GM19193 (cell line): ENCODE results near the gene AUTS2.

Experiments
- POLR2A ChIP-seq: IDR thresholded peaks from 4 replicates; pipeline ENCODE4 v1.6.1; 2011; ENCODE audit not compliant: insufficient read depth, insufficient read length; ENCODE audit errors: extremely low read depth

The AUTS2 gene

GRCh38 chr7:70554646-70555045 lies 956.4 kb downstream of the AUTS2 start:
- no peak for TF ChIP-seq POLR2A

DNA sequence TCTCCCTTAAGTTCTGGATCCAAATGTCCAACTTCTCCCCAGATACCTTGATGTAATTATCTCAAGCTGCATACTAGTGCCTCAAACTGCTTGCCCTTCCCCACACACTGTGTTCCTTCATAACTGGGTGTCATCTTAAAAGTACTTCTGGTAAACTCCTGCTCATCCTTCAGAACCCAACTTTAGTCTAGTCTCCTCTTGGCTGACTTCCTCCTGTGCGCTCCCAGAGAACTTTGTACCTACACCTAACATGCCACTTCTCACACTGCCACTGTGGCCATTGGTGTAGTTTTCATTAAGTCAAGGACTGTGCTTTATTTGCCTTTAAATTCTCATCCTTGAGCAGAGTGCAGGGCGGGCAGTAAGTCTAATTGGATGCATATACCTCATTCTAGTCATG lies 958.5 kb downstream of the AUTS2 start:
- TF ChIP-seq POLR2A: no peak

- no peak for TF ChIP-seq POLR2A
Measured at GRCh38 chr7:70557338-70557737, 959.1 kb downstream of the AUTS2 start.

DNA sequence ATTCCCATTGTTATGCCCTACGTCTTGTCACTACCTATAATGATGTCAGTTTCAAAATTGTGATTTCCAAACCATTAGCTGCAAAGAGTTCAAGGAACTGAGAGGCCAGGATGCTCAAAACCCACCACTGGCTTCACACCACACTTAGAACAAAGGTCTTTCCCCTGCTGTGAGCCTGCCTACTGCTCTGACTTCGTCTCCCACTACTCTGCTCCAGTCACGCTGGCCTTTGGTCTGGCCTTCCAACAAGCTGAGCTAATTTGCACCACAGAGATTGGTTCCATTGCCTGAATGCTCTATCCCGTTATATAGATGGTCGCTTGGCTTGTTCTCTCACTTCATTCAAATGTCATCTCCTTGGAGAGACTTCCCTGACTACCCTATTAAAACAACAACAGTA lies 961.5 kb downstream of the AUTS2 start:
- no peak for TF ChIP-seq POLR2A

DNA sequence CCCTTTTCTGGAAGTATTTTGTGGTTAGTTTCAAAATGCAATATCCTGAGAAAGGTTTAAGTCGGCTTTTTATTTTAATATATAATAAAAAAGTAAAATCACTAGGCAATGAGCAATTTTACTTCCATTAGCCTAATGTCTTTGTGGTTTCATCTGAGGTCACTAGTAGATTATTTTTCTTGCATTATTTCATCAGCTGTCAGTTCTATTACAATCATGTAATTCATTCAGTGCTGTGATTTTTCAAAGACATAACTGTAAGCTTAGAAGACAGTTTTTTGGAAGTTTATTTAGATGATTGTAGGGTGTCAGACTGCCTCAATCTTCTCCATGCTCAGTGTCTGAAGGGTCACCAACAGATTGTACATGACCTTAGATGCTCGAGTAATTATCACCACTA lies 965.7 kb downstream of the AUTS2 start:
- no peak for TF ChIP-seq POLR2A

GRCh38 chr7:70565721-70566370 lies 967.6 kb downstream of the AUTS2 start:
- no peak for TF ChIP-seq POLR2A

GRCh38 chr7:70566671-70567070 lies 968.4 kb downstream of the AUTS2 start:
- TF ChIP-seq POLR2A: no peak

GRCh38 chr7:70568674-70569334 lies 970.5 kb downstream of the AUTS2 start:
- TF ChIP-seq POLR2A: no peak

- TF ChIP-seq POLR2A: no peak
Measured at GRCh38 chr7:70569335-70569819, 971.1 kb downstream of the AUTS2 start.

GRCh38 chr7:70570029-70570428 lies 971.8 kb downstream of the AUTS2 start:
- no peak for TF ChIP-seq POLR2A

DNA sequence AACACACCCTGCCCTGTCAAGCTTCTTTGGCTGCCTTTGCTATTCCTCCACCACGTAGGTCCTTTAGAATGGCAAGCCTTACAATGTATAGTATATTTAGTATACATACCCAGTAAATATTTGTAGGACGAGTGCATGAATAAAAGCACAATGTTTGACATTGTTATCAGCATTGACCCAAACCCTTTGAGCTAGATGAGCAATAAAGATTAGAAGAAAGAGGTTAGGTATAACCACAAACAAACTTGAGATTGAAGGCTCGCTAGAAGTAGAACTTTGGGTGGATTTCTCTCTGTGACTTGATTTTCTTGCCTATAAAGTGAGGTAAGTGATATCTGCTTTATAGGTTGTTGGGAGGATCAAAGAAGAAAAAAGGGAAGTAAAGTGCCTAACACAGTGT lies 972.7 kb downstream of the AUTS2 start:
- no peak for TF ChIP-seq POLR2A

GRCh38 chr7:70571403-70571934 lies 973.2 kb downstream of the AUTS2 start:
- TF ChIP-seq POLR2A: no peak

GRCh38 chr7:70571961-70572360 lies 973.7 kb downstream of the AUTS2 start:
- no peak for TF ChIP-seq POLR2A

GRCh38 chr7:70572571-70572970 lies 974.3 kb downstream of the AUTS2 start:
- no peak for TF ChIP-seq POLR2A

- no peak for TF ChIP-seq POLR2A
Measured at GRCh38 chr7:70573071-70573661, 974.9 kb downstream of the AUTS2 start.

DNA sequence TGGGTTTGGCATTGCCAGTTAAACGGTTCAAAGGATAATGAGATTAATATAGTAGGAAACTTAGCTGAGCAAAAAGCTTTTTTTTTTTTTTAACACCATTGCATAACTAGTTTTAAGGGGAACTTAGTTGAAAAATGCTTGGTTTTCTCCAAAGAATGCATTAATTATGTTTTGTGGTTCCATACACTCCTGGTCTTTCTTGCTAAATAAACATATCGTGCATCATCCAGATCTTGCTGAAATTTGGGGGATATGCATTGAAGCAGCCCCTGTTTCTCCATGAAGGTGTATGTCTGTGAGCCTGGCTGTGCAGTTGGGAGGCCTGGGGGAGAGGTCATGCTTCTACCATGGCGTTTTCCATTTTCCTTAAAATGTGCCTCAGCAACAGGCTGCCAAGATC lies 975.4 kb downstream of the AUTS2 start:
- TF ChIP-seq POLR2A: no peak
